Gastroesophageal sphincter (tissue), 3 donors: ENCODE measurements around the gene NXPH1.

ENCODE experiments used
- POLR2A ChIP-seq, 2 donors: fragments of 450-650 bp; IDR thresholded peaks; one replicate each; pipeline ENCODE4 v1.6.1; 2017; ENCODE audit warnings: antibody characterized with exemption in 2 of 2, mild to moderate bottlenecking in 2 of 2, moderate library complexity in 1 of 2
- TF ChIP-seq, protein P1 (sequence below), 4 experiments: fragments of 200-600 bp in 2 of 4; fragments of 450-650 bp in 2 of 4; sonication (generic) in 1 of 4; IDR thresholded peaks; one replicate each; pipeline ENCODE4 v1.5.1; 2017 to 2019; ENCODE audit warnings: antibody characterized with exemption in 4 of 4, mild to moderate bottlenecking in 2 of 4, moderate library complexity in 2 of 4

DNA sequence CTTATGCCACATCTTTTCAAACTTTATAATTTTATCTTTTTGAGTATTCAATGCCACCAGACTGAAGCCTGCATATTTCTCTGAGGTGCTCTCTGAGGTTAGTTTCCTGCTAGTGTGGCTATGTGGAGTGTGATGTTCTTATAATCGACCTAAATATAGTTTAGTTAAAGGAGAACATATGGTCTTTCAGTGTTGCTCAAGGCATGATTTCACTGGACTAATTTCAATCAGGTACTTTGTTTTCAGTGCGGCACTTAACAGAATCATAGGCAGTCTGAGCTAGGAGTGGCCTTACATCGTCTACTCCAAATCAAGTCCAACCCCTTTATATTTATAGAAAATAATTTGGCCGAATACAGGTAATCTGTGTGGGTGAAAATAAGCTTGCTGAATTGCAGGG lies 134.2 kb downstream of the NXPH1 start:
- no peak for TF ChIP-seq POLR2A (IDR thresholded peaks at IDR 0.05)
- TF ChIP-seq, protein P1, sequence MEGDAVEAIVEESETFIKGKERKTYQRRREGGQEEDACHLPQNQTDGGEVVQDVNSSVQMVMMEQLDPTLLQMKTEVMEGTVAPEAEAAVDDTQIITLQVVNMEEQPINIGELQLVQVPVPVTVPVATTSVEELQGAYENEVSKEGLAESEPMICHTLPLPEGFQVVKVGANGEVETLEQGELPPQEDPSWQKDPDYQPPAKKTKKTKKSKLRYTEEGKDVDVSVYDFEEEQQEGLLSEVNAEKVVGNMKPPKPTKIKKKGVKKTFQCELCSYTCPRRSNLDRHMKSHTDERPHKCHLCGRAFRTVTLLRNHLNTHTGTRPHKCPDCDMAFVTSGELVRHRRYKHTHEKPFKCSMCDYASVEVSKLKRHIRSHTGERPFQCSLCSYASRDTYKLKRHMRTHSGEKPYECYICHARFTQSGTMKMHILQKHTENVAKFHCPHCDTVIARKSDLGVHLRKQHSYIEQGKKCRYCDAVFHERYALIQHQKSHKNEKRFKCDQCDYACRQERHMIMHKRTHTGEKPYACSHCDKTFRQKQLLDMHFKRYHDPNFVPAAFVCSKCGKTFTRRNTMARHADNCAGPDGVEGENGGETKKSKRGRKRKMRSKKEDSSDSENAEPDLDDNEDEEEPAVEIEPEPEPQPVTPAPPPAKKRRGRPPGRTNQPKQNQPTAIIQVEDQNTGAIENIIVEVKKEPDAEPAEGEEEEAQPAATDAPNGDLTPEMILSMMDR (IDR thresholded peaks at IDR 0.05): no peak
